Skeletal muscle tissue (tissue), 4 donors: ENCODE data around the gene EFR3B. TPM values are rescaled to one million over a fixed set of nuclear protein-coding genes. Genes with fewer than 3 reads are reported as not detected.
"Not testable (repeated sequence)": the region's sequence is repeated elsewhere in the genome, so short reads cannot be mapped to it uniquely, and the experiment has no call there.

ENCODE experiments used
- H3K27ac ChIP-seq: one replicate; pipeline ENCODE4 v1.7.0; 2013; ENCODE audit warnings: mild to moderate bottlenecking, low read depth, low read length, inconsistent platforms
- H3K27me3 ChIP-seq, 3 donors: one replicate each; pipeline ENCODE4 v1.7.0; 2013; ENCODE audit warnings: low read length in 3 of 3; ENCODE audit not compliant: control insufficient read depth in 3 of 3, insufficient read depth in 3 of 3
- H3K36me3 ChIP-seq, 3 donors: one replicate each; pipeline ENCODE4 v1.7.0; 2013; ENCODE audit warnings: low read length in 3 of 3; ENCODE audit not compliant: control insufficient read depth in 3 of 3, insufficient read depth in 3 of 3
- H3K4me1 ChIP-seq, 3 donors: one replicate each; pipeline ENCODE4 v1.7.0; 2013; ENCODE audit warnings: low read length in 3 of 3, mild to moderate bottlenecking in 3 of 3; ENCODE audit not compliant: control insufficient read depth in 3 of 3, insufficient read depth in 3 of 3
- H3K4me3 ChIP-seq, 3 donors: one replicate each; pipeline ENCODE4 v1.7.0; 2013; ENCODE audit warnings: low read length in 3 of 3
- H3K9ac ChIP-seq, 3 donors: one replicate each; pipeline ENCODE4 v1.7.0; 2013; ENCODE audit warnings: low read length in 3 of 3, mild to moderate bottlenecking in 3 of 3, moderate library complexity in 2 of 3, low read depth in 1 of 3
- H3K9me3 ChIP-seq, 3 donors: one replicate each; pipeline ENCODE4 v1.7.0; 2013; ENCODE audit warnings: low read length in 3 of 3; ENCODE audit not compliant: control insufficient read depth in 3 of 3
- total RNA-seq: library from RNA; depleted of rRNA; stranded (reverse); fragments of >200 nt; gene quantifications from one replicate; pipeline ENCODE4 v1.2.3, GENCODE V29; 2014
- donor health status: Osteomylitis.

Gene EFR3B
- total RNA-seq, 1 donor from 2014 or later, result 4.7 TPM

GRCh38 chr2:25129901-25130520, 88.1 kb downstream of the EFR3B start:
- Histone ChIP-seq H3K27me3 (peaks cover 0 to 3% (median 0%) of the 10 kb centered on the region in 3 donors), H3K27ac (no peak overlapping the region)

GRCh38 chr2:25131253-25131566, 89.3 kb downstream of the EFR3B start:
- no peaks in the 10 kb centered on the region for H3K9me3 ChIP-seq
- peaks cover 2 to 5% (median 5%) of the 10 kb centered on the region in 3 donors for H3K36me3 ChIP-seq
- peaks cover 0 to 7% (median 3%) of the 10 kb centered on the region in 3 donors for H3K4me1 ChIP-seq
- H3K27ac ChIP-seq, result no peak overlapping the region
- peak overlapping the region in 1 of 3 donors; percentile 41 for H3K4me3 ChIP-seq
- H3K27me3 ChIP-seq, result peaks cover 0 to 3% (median 0%) of the 10 kb centered on the region in 3 donors
- H3K9ac ChIP-seq, result no peak overlapping the region

More at GRCh38 chr2:25129901-25130520, 88.1 kb downstream of the EFR3B start:
- H3K36me3 ChIP-seq, result peaks cover 2 to 5% (median 2%) of the 10 kb centered on the region in 3 donors
- no peaks in the 10 kb centered on the region for H3K9me3 ChIP-seq
- peaks cover 0 to 7% (median 3%) of the 10 kb centered on the region in 3 donors for H3K4me1 ChIP-seq
- no peak overlapping the region for H3K4me3 ChIP-seq
- H3K9ac ChIP-seq, result no peak overlapping the region

- peaks cover 0 to 3% (median 0%) of the 10 kb centered on the region in 3 donors for H3K27me3 ChIP-seq
- peaks cover 0 to 7% (median 3%) of the 10 kb centered on the region in 3 donors for H3K4me1 ChIP-seq
- H3K9me3 ChIP-seq, result no peaks in the 10 kb centered on the region
- H3K9ac ChIP-seq, result no peak overlapping the region
- peaks cover 2 to 8% (median 6%) of the 10 kb centered on the region in 3 donors for H3K36me3 ChIP-seq
- no peak overlapping the region for H3K27ac ChIP-seq
- peak overlapping the region in 1 of 3 donors; percentile 41 for H3K4me3 ChIP-seq
These were observed 89.9 kb downstream of the EFR3B start for GRCh38 chr2:25131567-25132298.

- Histone ChIP-seq H3K27me3 (peaks cover 0 to 3% (median 0%) of the 10 kb centered on the region in 3 donors), H3K9ac (no peak overlapping the region), H3K27ac (no peak overlapping the region), H3K36me3 (peaks cover 4 to 13% (median 11%) of the 10 kb centered on the region in 3 donors), H3K9me3 (no peaks in the 10 kb centered on the region), H3K4me3 (no peak overlapping the region), H3K4me1 (peaks cover 0 to 7% (median 3%) of the 10 kb centered on the region in 3 donors)
These were observed 90.4 kb downstream of the EFR3B start for GRCh38 chr2:25132299-25132635.

- Histone ChIP-seq H3K27ac (no peak overlapping the region), H3K9ac (no peak overlapping the region), H3K9me3 (no peaks in the 10 kb centered on the region), H3K4me3 (no peak overlapping the region), H3K27me3 (peaks cover 0 to 3% (median 0%) of the 10 kb centered on the region in 3 donors), H3K4me1 (peaks cover 0 to 7% (median 3%) of the 10 kb centered on the region in 3 donors), H3K36me3 (peaks cover 6 to 15% (median 12%) of the 10 kb centered on the region in 3 donors)
These were observed 90.8 kb downstream of the EFR3B start for GRCh38 chr2:25132693-25133092.

GRCh38 chr2:25140535-25140934, 98.7 kb downstream of the EFR3B start:
- not testable (repeated sequence) for H3K4me1 ChIP-seq, H3K27ac ChIP-seq, H3K9me3 ChIP-seq, H3K27me3 ChIP-seq, H3K4me3 ChIP-seq, H3K9ac ChIP-seq
- H3K36me3 ChIP-seq, result peaks cover 10 to 20% (median 16%) of the 10 kb centered on the region in 3 donors

- Histone ChIP-seq H3K27me3 (no peaks in the 10 kb centered on the region), H3K27ac (no peak overlapping the region), H3K4me1 (no peaks in the 10 kb centered on the region), H3K9me3 (no peaks in the 10 kb centered on the region), H3K4me3 (no peak overlapping the region), H3K9ac (no peak overlapping the region), H3K36me3 (peaks cover 10 to 20% (median 18%) of the 10 kb centered on the region in 3 donors)
These were observed 99.2 kb downstream of the EFR3B start for GRCh38 chr2:25141120-25141519.

GRCh38 chr2:25145803-25146202, 103.9 kb downstream of the EFR3B start:
- H3K9ac ChIP-seq, result no peak overlapping the region
- peaks cover 6 to 9% (median 6%) of the 10 kb centered on the region in 3 donors for H3K36me3 ChIP-seq
- H3K4me3 ChIP-seq, result no peak overlapping the region

GRCh38 chr2:25146896-25147295, 105.0 kb downstream of the EFR3B start:
- no peaks in the 10 kb centered on the region for H3K4me1 ChIP-seq
- no peaks in the 10 kb centered on the region for H3K9me3 ChIP-seq
- H3K27ac ChIP-seq, result no peak overlapping the region
- no peak overlapping the region for H3K4me3 ChIP-seq
- H3K36me3 ChIP-seq, result peaks cover 6 to 9% (median 6%) of the 10 kb centered on the region in 3 donors
- H3K9ac ChIP-seq, result no peak overlapping the region
- H3K27me3 ChIP-seq, result no peaks in the 10 kb centered on the region

More at GRCh38 chr2:25145803-25146202, 103.9 kb downstream of the EFR3B start:
- Histone ChIP-seq H3K9me3 (no peaks in the 10 kb centered on the region), H3K27ac (no peak overlapping the region), H3K27me3 (no peaks in the 10 kb centered on the region), H3K4me1 (no peaks in the 10 kb centered on the region)

- no peaks in the 10 kb centered on the region for H3K27me3 ChIP-seq
- peaks cover 2 to 12% (median 3%) of the 10 kb centered on the region in 3 donors for H3K36me3 ChIP-seq
- no peak overlapping the region for H3K9ac ChIP-seq
- no peak overlapping the region for H3K27ac ChIP-seq
- no peak overlapping the region for H3K4me3 ChIP-seq
- no peaks in the 10 kb centered on the region for H3K9me3 ChIP-seq
- peaks cover 0 to 5% (median 4%) of the 10 kb centered on the region in 3 donors for H3K4me1 ChIP-seq
These were observed 107.8 kb downstream of the EFR3B start for GRCh38 chr2:25149646-25150045.
